WTC11 (cell line): Measurements from ENCODE around the gene STAT6.

Experiments
- CTCF ChIP-seq: fragments of 200-600 bp; IDR thresholded peaks from 2 replicates; pipeline ENCODE4 v1.8.0; 2022; ENCODE audit warnings: antibody characterized with exemption
- ESRRA ChIP-seq: sonication (generic); formaldehyde crosslinking; IDR thresholded peaks from 2 replicates; pipeline ENCODE4 v1.8.1; 2022; ENCODE audit warnings: mild to moderate bottlenecking, missing genetic modification reagents, borderline replicate concordance
- MYBL2 ChIP-seq: sonication (generic); formaldehyde crosslinking; IDR thresholded peaks from 2 replicates; pipeline ENCODE4 v1.8.1; 2023; ENCODE audit warnings: mild to moderate bottlenecking, moderate library complexity, missing genetic modification reagents
- SP1 ChIP-seq: sonication (generic); formaldehyde crosslinking; conservative IDR thresholded peaks from 2 replicates; pipeline ENCODE4 v1.8.1; 2022; ENCODE audit warnings: missing genetic modification reagents
- ZNF138 ChIP-seq: sonication (generic); formaldehyde crosslinking; conservative IDR thresholded peaks from 2 replicates; pipeline ENCODE4 v1.8.1; 2022; ENCODE audit warnings: mild to moderate bottlenecking, moderate library complexity, missing genetic modification reagents
- ZNF281 ChIP-seq: sonication (generic); formaldehyde crosslinking; IDR thresholded peaks from 2 replicates; pipeline ENCODE4 v1.8.0; 2023; ENCODE audit warnings: mild to moderate bottlenecking, missing genetic modification reagents
- TF ChIP-seq, protein P1 (sequence below): sonication (generic); formaldehyde crosslinking; IDR thresholded peaks from 2 replicates; pipeline ENCODE4 v1.8.0; 2022; ENCODE audit warnings: mild to moderate bottlenecking, missing genetic modification reagents

- no peak for TF ChIP-seq MYBL2 (CRISPR knock-in tag)
- no peak for TF ChIP-seq ESRRA (CRISPR knock-in tag)
- TF ChIP-seq, protein P1, sequence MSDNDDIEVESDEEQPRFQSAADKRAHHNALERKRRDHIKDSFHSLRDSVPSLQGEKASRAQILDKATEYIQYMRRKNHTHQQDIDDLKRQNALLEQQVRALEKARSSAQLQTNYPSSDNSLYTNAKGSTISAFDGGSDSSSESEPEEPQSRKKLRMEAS, result no peak
- TF ChIP-seq CTCF, result no peak
- no peak for TF ChIP-seq SP1 (CRISPR knock-in tag)
- TF ChIP-seq ZNF138, result no peak
- no peak for TF ChIP-seq ZNF281
Observed at GRCh38 chr12:57049119-57049446, 62.1 kb downstream of the STAT6 start.
